ENCODE measurements around the gene ZNF507. TPM values are rescaled to one million over a fixed set of nuclear protein-coding genes. Genes with fewer than 3 reads are reported as not detected.

The ZNF507 gene
- total and polyA plus RNA-seq, 9 of the 15 experiments (the other 6 are each of a cell fraction or from before 2014, with no cell fraction given): 2.9 to 25.0 (median 10.4) TPM

DNA sequence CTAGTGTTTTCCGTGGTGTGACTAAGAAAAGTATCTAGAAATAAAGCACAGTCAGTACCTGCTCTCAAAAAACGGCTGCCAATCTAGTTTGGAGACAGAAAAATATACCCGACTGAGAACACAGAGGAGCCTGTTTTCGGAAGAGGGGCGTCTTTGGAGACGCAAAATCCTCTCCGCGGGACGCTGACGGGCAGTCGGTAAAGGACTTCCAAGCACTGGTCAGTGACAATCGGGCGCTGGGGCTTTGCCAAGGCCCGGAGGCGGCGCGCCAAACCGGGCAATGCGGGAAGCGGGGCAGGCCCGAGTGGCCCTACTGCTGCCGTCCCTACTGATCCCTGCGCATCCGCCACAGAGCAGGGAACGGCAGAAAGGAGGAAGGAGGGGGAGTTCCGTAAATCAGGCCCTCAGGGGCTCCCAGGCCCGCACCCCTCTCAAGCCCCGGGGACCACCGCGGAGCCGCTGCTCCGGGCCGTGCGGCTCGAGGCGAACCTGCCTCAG, 59.6 kb downstream of the ZNF507 start (continued):
- TF ChIP-seq CBFA2T3 (IDR thresholded peaks at IDR 0.05) (0 out of 2 replicates have a peak, but pooled peaks have one; percentile 3), CREM (IDR thresholded peaks at IDR 0.05; ENCODE audit: low read depth) (no peak), ZNF766 (CRISPR knock-in tag; conservative IDR thresholded peaks at IDR 0.05) (no peak), EWSR1 (IDR thresholded peaks at IDR 0.05; ENCODE audit: borderline replicate concordance, low read depth, partially characterized antibody) (no peak), PYGO2 (tag; IDR thresholded peaks at IDR 0.05) (no peak), NEUROD1 (IDR thresholded peaks at IDR 0.05; ENCODE audit: borderline replicate concordance, low read depth, low read length, partially characterized antibody) (no peak), SIX5 (IDR thresholded peaks at IDR 0.05; ENCODE audit: borderline replicate concordance in 1 of 2, insufficient read depth in 1 of 2, low read depth in 1 of 2, low read length in 2 of 2) (no peak), MCM3 (IDR thresholded peaks at IDR 0.05) (no peak), TBL1XR1 (IDR thresholded peaks at IDR 0.05; ENCODE audit: low read length in 2 of 2) (no peak), ZNF77 (CRISPR knock-in tag; IDR thresholded peaks at IDR 0.05) (no peak), HMG20B (CRISPR knock-in tag; IDR thresholded peaks at IDR 0.05) (0 out of 2 replicates have a peak, but pooled peaks have one; percentile 35), MEIS2 (IDR thresholded peaks at IDR 0.05; ENCODE audit: partially characterized antibody) (no peak), SMARCE1 (IDR thresholded peaks at IDR 0.05) (no peak), EGR1 (conservative IDR thresholded peaks at IDR 0.05) (no peak), TEAD4 (IDR thresholded peaks at IDR 0.05; ENCODE audit: low read length) (no peak), TEAD4 (CRISPR knock-in tag; IDR thresholded peaks at IDR 0.05; ENCODE audit: borderline replicate concordance) (no peak), SMARCA4 (IDR thresholded peaks at IDR 0.05) (0 out of 2 replicates have a peak, but pooled peaks have one; percentile 8)
- TF ChIP-seq, protein P1, sequence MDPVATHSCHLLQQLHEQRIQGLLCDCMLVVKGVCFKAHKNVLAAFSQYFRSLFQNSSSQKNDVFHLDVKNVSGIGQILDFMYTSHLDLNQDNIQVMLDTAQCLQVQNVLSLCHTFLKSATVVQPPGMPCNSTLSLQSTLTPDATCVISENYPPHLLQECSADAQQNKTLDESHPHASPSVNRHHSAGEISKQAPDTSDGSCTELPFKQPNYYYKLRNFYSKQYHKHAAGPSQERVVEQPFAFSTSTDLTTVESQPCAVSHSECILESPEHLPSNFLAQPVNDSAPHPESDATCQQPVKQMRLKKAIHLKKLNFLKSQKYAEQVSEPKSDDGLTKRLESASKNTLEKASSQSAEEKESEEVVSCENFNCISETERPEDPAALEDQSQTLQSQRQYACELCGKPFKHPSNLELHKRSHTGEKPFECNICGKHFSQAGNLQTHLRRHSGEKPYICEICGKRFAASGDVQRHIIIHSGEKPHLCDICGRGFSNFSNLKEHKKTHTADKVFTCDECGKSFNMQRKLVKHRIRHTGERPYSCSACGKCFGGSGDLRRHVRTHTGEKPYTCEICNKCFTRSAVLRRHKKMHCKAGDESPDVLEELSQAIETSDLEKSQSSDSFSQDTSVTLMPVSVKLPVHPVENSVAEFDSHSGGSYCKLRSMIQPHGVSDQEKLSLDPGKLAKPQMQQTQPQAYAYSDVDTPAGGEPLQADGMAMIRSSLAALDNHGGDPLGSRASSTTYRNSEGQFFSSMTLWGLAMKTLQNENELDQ (CRISPR knock-in tag; IDR thresholded peaks at IDR 0.05; ENCODE audit: borderline replicate concordance): no peak
- TF ChIP-seq, protein P2, sequence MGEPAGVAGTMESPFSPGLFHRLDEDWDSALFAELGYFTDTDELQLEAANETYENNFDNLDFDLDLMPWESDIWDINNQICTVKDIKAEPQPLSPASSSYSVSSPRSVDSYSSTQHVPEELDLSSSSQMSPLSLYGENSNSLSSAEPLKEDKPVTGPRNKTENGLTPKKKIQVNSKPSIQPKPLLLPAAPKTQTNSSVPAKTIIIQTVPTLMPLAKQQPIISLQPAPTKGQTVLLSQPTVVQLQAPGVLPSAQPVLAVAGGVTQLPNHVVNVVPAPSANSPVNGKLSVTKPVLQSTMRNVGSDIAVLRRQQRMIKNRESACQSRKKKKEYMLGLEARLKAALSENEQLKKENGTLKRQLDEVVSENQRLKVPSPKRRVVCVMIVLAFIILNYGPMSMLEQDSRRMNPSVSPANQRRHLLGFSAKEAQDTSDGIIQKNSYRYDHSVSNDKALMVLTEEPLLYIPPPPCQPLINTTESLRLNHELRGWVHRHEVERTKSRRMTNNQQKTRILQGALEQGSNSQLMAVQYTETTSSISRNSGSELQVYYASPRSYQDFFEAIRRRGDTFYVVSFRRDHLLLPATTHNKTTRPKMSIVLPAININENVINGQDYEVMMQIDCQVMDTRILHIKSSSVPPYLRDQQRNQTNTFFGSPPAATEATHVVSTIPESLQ (CRISPR knock-in tag; IDR thresholded peaks at IDR 0.05): 0 out of 2 replicates have a peak, but pooled peaks have one; percentile 47
- TF ChIP-seq, protein P3, sequence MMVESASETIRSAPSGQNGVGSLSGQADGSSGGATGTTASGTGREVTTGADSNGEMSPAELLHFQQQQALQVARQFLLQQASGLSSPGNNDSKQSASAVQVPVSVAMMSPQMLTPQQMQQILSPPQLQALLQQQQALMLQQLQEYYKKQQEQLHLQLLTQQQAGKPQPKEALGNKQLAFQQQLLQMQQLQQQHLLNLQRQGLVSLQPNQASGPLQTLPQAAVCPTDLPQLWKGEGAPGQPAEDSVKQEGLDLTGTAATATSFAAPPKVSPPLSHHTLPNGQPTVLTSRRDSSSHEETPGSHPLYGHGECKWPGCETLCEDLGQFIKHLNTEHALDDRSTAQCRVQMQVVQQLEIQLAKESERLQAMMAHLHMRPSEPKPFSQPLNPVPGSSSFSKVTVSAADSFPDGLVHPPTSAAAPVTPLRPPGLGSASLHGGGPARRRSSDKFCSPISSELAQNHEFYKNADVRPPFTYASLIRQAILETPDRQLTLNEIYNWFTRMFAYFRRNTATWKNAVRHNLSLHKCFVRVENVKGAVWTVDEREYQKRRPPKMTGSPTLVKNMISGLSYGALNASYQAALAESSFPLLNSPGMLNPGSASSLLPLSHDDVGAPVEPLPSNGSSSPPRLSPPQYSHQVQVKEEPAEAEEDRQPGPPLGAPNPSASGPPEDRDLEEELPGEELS (CRISPR knock-in tag; IDR thresholded peaks at IDR 0.05; ENCODE audit: borderline replicate concordance): peak; percentile 57; the same call in 1 of the 2 replicates
